ENCODE results near the gene C1QC.
"Not testable (repeated sequence)": the region's sequence is repeated elsewhere in the genome, so short reads cannot be mapped to it uniquely, and the experiment has no call there.

Gene C1QC

DNA sequence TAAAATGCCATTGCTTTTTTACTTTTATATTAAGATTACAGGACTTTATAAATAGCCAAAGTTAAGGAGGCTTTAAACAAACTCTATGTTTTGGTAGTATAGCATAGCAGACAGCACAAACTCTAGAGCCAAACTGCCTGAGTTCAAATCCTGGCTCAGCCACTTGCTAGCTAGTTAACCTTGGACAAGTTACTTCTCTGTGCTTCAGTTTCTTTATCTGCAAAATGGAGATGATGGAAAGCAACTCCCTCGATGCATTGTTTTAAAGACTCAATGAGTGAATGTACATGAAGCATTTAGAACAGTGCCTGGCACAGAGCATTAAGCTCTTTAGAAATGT is 30.9 kb downstream of the C1QC start:
- H3K36me3 ChIP-seq (ENCODE audit: control insufficient read depth, insufficient read depth, low read length): no peaks in the 10 kb centered on the region
- no peak for TF ChIP-seq CTCF (IDR thresholded peaks at IDR 0.05; ENCODE audit: insufficient read depth, low read length, poor library complexity, severe bottlenecking)
- DNase-seq (ENCODE audit: extremely low read depth, insufficient read length): no peak
- H3K4me3 ChIP-seq (replicated peaks; ENCODE audit: low read depth, low read length): no peak overlapping the region
- peaks cover 5% of the 10 kb centered on the region for H3K27me3 ChIP-seq (replicated peaks; ENCODE audit: control insufficient read depth, insufficient read depth, low read length)

DNA sequence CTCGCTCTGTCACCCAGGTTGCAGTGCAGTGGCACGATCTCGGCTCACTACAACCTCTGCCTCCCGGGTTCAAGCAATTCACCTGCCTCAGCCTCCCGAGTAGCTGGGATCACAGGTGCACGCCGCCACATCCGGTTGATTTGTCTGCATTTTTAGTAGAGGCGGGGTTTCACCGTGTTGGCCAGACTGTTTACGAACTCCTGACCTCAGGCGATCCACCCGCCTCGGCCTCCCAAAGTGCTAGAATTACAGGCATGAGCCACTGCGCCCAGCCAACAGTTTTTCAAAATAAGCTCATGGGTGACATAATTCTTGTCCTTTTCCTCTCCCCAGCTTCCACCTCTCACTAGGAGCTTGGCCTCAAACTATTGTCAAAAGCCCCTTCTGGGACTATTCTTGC is 32.7 kb downstream of the C1QC start:
- H3K27me3 ChIP-seq (replicated peaks; ENCODE audit: control insufficient read depth, insufficient read depth, low read length); DNase-seq (ENCODE audit: extremely low read depth, insufficient read length): not testable (repeated sequence)

DNA sequence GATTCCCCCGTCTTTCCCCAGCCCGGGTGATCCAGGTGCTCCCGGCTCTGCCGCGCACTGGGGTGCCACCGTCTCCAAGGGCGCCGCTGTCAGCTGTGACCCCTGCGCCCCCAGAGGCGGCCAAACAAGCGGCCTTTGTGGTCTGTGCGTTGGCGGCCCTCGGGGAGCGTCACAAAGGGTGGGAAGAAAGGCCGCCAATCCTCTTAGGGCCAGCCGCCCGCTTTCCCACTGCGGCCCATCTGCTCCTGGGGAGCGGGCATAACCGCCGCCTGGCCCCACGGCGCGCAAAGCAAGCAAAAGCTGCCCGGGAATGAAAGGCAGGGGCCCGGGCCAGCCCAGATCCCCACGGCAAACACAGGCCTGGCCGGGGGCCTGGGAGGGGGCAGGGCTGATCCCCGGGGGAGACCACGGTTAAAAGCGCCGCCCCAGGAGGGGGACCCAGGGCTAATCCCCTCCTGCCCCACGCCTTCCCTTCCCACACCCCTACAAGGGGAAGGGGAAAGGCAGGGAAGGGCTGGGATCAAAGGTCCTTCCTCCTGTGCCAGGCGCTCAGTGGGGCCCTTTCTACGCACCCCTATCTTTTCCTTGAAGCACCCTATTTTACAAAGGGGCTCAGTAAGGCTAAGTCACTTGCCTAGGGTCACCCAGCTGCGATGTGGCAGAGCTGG is 33.6 kb downstream of the C1QC start:
- Histone ChIP-seq H3K36me3 (ENCODE audit: control insufficient read depth, insufficient read depth, low read length) (no peaks in the 10 kb centered on the region), H3K4me3 (replicated peaks; ENCODE audit: low read depth, low read length) (no peak overlapping the region), H3K27me3 (replicated peaks; ENCODE audit: control insufficient read depth, insufficient read depth, low read length) (no peaks in the 10 kb centered on the region; the same call in none of the 2 replicates)
- no peak for TF ChIP-seq CTCF (IDR thresholded peaks at IDR 0.05; ENCODE audit: insufficient read depth, low read length, poor library complexity, severe bottlenecking)
- no peak for DNase-seq (ENCODE audit: extremely low read depth, insufficient read length)

More for the DNA sequence above, 32.7 kb downstream of the C1QC start:
- not testable (repeated sequence) for H3K36me3 ChIP-seq (ENCODE audit: control insufficient read depth, insufficient read depth, low read length); H3K4me3 ChIP-seq (replicated peaks; ENCODE audit: low read depth, low read length)

DNA sequence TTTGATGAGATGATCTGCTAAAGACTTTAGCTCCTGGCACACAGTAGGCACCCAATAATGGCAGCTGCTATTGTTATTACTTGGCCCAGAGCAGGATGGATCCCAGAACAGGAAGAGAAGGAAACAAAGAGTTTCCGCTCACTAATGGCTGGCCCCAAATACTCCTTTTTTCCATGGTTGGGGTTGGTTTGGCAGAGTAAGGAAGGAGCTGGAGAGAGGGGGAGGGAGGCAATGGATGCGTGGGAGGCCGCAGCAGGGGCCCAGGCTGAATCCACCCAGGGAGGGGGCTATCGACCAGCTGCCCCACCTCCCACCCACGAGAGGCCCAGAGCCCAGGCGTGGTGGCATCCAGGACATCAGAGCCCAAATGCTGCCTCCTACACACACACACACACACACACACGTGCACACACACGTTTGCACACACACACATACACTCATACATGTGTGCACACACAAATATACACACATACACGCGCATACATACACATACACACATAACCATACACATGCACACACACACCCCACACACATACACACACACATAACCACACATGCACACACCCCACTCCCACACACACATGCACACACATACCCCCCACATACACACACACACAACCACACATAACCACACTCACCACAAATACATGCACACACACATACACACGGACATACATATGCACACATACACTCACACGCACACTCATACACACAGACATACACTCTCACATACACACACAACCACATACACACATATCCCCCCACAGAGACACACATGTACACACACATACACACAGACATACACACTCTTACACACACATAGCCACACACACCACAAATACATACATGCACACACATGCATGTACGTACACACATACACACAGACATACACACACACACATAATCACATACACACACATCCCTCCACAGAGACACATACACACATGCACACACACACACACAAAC is 34.8 kb downstream of the C1QC start:
- Histone ChIP-seq H3K27me3 (replicated peaks; ENCODE audit: control insufficient read depth, insufficient read depth, low read length) (peaks cover 1% of the 10 kb centered on the region), H3K36me3 (ENCODE audit: control insufficient read depth, insufficient read depth, low read length) (no peaks in the 10 kb centered on the region), H3K4me3 (replicated peaks; ENCODE audit: low read depth, low read length) (no peak overlapping the region)
- no peak for TF ChIP-seq CTCF (IDR thresholded peaks at IDR 0.05; ENCODE audit: insufficient read depth, low read length, poor library complexity, severe bottlenecking)
- no peak for DNase-seq (ENCODE audit: extremely low read depth, insufficient read length)

- no peak for DNase-seq (ENCODE audit: extremely low read depth, insufficient read length)
- H3K36me3 ChIP-seq (ENCODE audit: control insufficient read depth, insufficient read depth, low read length): no peaks in the 10 kb centered on the region
- no peak overlapping the region for H3K4me3 ChIP-seq (replicated peaks; ENCODE audit: low read depth, low read length)
- no peak for TF ChIP-seq CTCF (IDR thresholded peaks at IDR 0.05; ENCODE audit: insufficient read depth, low read length, poor library complexity, severe bottlenecking)
- peaks cover 1% of the 10 kb centered on the region for H3K27me3 ChIP-seq (replicated peaks; ENCODE audit: control insufficient read depth, insufficient read depth, low read length)
These were observed 37.3 kb downstream of the C1QC start for GRCh38 chr1:22680726-22681125.

GRCh38 chr1:22681556-22682276 is 38.3 kb downstream of the C1QC start:
- no peaks in the 10 kb centered on the region for H3K36me3 ChIP-seq (ENCODE audit: control insufficient read depth, insufficient read depth, low read length)
- H3K27me3 ChIP-seq (replicated peaks; ENCODE audit: control insufficient read depth, insufficient read depth, low read length): peaks cover 1% of the 10 kb centered on the region
- TF ChIP-seq CTCF (IDR thresholded peaks at IDR 0.05; ENCODE audit: insufficient read depth, low read length, poor library complexity, severe bottlenecking): no peak
- no peak for DNase-seq (ENCODE audit: extremely low read depth, insufficient read length)
- no peak overlapping the region for H3K4me3 ChIP-seq (replicated peaks; ENCODE audit: low read depth, low read length)
